NCI-H748 (cell line): ENCODE measurements around the gene HLCS.
A peak's percentile ranks its signal among the peaks of the same experiment; 100 is the strongest.

ENCODE experiments used
- DNase-seq: peaks from one replicate; lab custom pipeline; 2025; ENCODE audit not compliant: unreplicated experiment; lab: John Stamatoyannopoulos, UW

Gene HLCS

DNA sequence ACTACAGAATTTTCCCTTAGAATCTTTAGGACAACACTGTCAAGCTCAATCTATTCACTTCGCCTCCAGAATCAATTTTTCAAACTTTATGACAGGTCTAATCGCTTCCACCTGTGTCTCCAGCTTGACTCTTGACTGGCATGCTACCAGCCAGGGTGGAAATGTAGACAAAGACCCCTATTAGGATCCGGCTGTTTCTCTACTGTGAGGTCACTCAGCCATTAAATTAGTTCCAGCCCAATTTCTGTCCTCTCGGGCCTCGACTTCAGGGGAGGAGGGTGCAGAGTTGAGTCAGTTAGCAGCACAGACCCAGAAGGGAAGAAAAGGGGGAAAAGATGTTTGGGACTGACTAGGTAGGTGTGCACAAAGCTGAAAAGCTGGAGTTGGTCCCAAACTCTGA is 78.5 kb downstream of the HLCS start:
- DNase-seq, result no peak

- no peak for DNase-seq
Measured at GRCh38 chr21:36883532-36884486, 82.7 kb downstream of the HLCS start.

- no peak for DNase-seq
Measured at GRCh38 chr21:36882776-36883175, 83.7 kb downstream of the HLCS start.

- DNase-seq, result no peak
Measured at GRCh38 chr21:36881228-36881627, 85.2 kb downstream of the HLCS start.

GRCh38 chr21:36879827-36880226 is 86.6 kb downstream of the HLCS start:
- no peak for DNase-seq

- no peak for DNase-seq
Measured at GRCh38 chr21:36877741-36878140, 88.7 kb downstream of the HLCS start.

DNA sequence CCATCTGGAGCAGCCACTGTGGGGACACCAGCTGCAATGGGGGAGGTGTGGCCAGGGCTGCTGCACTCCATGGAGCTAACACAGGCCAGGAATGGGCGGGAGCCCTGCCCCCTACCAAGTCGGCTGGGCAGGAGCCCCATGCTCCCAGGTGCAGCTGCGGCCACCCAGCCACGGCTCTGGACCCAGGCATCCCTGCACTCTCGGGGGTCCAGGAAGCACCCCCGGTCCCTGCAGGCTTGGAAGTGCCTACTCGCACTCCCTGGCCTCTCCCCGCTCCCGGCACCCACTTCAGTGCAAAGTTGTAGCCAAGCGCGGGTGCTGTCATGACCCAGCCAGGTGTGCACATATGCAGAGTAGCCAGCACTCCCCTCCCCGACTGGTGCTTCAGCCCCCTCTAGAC is 91.8 kb downstream of the HLCS start:
- DNase-seq, result no peak

- DNase-seq, result no peak
Measured at GRCh38 chr21:36873513-36873912, 93.0 kb downstream of the HLCS start.

DNA sequence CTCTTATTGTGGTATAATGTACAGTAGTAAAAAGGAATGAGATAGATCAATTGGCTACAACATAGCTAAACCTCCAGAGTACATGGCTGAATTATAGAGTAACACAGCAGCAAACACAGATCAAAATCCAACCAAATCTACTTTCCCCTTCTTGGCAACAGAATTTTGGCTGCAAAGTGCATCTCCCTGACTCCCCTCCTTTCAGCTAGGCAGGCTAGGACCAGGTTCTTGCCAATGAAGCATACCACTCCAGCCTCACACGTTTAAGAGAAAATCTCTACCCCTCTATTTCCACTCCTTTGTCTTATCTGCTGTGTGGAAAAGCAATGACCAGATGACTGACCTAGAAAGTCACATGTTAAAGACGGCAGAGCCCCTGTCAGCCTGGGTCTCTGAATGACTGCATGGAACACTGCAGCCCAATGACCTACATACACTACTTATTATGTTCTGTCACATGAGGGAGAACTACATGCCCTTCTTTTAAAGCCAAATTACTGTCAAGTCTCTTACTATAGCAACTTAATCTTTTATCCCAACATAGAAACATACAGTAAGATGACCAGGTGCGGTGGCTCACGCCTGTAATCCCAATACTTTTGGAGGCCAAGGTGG is 99.1 kb downstream of the HLCS start:
- no peak for DNase-seq

DNA sequence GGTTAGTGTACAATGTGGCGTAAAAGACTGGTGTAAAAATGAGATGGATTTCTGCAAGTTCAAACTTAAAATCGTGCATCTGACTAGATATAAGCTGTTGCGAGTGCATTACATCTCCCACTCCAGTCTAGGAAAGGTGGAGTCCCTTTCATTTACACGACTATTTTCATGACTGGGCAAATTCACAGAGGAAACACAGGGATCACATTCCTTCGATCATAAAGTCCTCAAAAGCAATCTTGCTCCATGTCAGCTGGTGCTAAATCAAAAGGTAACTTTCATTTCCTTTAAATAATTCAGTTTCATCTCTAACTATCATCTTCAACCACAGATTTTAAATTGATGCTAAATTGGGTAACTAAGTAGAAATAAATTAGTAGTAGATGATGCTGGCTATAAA is 100.0 kb downstream of the HLCS start:
- DNase-seq, result no peak

DNA sequence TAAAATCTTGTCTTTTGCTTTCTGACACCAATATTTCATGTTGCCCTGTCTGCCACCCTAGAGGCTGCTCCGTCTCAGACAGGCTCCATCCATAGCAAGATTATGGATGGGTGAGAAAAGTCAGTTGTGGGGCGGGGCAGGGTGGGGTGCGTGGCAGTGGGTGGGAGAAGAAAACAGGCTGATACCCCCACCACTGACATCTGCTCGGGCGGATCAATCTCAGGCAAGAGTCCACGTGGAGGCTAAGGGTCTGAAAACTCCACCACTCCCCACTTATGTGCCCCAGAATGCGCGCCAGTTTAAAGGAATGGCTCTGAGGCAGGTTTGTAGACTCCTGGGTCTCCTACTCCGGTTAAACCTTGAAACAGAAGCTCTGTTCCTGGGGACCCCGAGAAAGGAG is 101.5 kb downstream of the HLCS start:
- DNase-seq, result no peak

- DNase-seq, result no peak
Measured at GRCh38 chr21:36863260-36863659, 103.2 kb downstream of the HLCS start.

GRCh38 chr21:36861595-36862323 is 104.7 kb downstream of the HLCS start:
- DNase-seq, result no peak

DNA sequence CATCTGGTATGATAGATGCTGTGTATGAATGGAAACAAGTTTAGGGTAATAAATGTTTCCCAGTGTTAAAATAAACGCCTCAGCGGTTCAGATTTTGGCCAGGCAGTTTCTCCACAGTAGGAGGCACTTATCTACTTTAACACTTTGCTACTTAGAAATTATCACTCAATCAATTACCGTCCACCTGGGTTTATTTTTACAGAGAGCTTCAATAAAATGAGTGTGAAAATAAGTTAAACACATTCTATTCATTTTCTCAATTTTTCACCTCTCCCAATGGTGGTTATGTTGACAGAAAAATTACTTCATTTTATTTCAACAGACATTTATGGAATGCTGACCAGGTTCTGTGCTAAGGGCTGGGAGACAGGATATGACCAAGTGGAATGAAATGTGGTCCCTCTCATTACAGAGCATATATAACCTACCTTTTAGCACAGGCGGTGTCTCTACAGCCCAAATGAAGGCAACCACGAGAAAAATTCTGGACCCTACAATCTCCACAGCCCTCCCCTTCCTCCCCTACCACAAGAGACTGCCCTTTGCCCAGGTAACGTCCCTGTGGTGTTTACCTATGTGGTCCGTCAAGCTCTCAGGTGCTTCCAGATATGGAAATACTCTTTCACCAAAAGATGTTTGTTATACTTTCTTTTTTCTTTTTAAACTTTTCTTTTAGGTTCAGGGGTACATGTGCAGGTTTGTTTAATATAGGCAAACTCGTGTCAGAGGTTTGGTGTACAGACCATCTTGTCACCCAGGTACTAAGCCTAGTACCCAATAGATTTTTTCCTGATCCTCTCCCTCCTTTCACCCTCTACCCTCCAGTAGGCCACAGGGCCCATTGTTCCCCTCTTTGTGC is 105.5 kb downstream of the HLCS start:
- no peak for DNase-seq

GRCh38 chr21:36859744-36860501 is 106.5 kb downstream of the HLCS start:
- peak; percentile 26 for DNase-seq

GRCh38 chr21:36858320-36858957 is 108.0 kb downstream of the HLCS start:
- no peak for DNase-seq

- no peak for DNase-seq
Measured at GRCh38 chr21:36856643-36857042, 109.8 kb downstream of the HLCS start.

GRCh38 chr21:36854391-36854790 is 112.1 kb downstream of the HLCS start:
- DNase-seq, result peak; percentile 62

- no peak for DNase-seq
Measured at GRCh38 chr21:36852864-36853263, 113.6 kb downstream of the HLCS start.

- DNase-seq, result no peak
Measured at GRCh38 chr21:36852293-36852692, 114.2 kb downstream of the HLCS start.
